ENCODE measurements around the gene SLC44A4.

DNA sequence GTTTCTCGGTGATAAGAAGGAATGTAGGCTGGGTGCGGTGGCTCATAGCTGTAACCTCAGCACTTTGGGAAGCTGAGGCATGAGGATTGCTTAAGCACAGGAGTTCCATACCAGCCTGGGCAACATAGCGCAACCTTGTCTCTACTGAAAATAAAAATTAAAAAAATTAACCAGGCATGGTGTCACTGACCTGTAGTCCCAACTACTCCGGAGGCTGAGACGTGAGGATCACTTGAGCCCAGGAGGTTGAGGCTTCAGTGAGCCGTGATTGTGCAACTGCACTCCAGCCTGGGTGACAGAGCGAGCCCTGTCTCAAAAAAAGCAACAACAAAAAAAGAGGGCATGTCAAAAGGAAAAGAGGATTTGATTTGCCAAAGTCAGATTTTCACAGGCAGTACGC is 20.1 kb downstream of the SLC44A4 start:
- TF ChIP-seq, protein P1, sequence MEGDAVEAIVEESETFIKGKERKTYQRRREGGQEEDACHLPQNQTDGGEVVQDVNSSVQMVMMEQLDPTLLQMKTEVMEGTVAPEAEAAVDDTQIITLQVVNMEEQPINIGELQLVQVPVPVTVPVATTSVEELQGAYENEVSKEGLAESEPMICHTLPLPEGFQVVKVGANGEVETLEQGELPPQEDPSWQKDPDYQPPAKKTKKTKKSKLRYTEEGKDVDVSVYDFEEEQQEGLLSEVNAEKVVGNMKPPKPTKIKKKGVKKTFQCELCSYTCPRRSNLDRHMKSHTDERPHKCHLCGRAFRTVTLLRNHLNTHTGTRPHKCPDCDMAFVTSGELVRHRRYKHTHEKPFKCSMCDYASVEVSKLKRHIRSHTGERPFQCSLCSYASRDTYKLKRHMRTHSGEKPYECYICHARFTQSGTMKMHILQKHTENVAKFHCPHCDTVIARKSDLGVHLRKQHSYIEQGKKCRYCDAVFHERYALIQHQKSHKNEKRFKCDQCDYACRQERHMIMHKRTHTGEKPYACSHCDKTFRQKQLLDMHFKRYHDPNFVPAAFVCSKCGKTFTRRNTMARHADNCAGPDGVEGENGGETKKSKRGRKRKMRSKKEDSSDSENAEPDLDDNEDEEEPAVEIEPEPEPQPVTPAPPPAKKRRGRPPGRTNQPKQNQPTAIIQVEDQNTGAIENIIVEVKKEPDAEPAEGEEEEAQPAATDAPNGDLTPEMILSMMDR (IDR thresholded peaks at IDR 0.05; ENCODE audit: low read depth, low read length): no peak
- TF ChIP-seq EZH2phosphoT487 (IDR thresholded peaks at IDR 0.05; ENCODE audit: low read depth): no peak

Measured in OCI-LY3 (cell line).